HG03039 (cell line): Measurements from ENCODE around the gene GPC5.
"Not testable (repeated sequence)": the region's sequence is repeated elsewhere in the genome, so short reads cannot be mapped to it uniquely, and the experiment has no call there.

Experiments
- ATAC-seq: cut with Tn5 transposase; IDR thresholded peaks from one replicate; pipeline ENCODE4 v1.9.1; 2021; ENCODE audit warnings: mild to moderate bottlenecking, moderate library complexity; ENCODE audit not compliant: unreplicated experiment

The GPC5 gene

DNA sequence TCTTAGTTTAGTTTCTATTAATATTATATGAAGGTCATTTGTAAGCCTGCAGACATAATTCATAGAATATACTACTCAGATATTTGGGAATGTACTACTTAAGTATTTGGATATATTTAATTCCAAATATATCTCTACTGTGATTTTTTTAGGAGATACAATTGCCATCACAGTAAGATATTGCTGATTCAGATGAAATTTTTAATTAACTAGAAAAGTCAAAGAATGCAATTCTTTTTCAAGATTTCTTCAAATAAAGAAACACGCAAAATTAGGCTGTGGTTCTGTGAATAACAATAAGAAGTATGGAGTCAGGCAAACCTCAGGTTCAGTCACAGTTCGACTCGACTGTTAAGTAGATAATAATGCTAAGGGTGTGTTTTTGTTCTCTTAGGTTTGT, 1277.8 kb downstream of the GPC5 start:
- ATAC-seq, result no peak

- no peak for ATAC-seq
Measured at GRCh38 chr13:92677571-92677970, 1279.2 kb downstream of the GPC5 start.

- no peak for ATAC-seq
Measured at GRCh38 chr13:92679602-92680001, 1281.2 kb downstream of the GPC5 start.

GRCh38 chr13:92681239-92681638, 1282.8 kb downstream of the GPC5 start:
- no peak for ATAC-seq

- no peak for ATAC-seq
Measured at GRCh38 chr13:92682832-92683517, 1284.6 kb downstream of the GPC5 start.

DNA sequence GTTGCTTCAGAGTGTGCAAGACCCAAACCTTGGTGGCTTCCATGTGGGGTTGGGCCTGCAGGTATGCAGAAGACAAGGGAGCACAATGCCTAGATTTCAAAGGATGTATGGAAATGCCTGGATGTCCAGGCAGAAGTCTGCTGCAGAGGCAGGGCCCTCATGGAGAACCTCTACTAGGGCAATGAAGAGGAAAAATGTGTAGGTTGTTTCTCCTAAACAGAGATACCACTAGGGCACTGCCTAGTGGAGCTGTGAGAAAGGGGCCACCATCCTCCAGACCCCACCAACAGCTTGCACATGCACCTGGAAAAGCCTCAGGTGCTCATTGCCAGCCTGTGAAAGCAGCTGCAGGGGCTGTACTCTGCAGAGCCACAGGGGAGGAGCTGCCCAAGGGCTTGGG, 1295.6 kb downstream of the GPC5 start:
- ATAC-seq, result no peak

- ATAC-seq, result not testable (repeated sequence)
Measured at GRCh38 chr13:92695827-92696226, 1297.4 kb downstream of the GPC5 start.

DNA sequence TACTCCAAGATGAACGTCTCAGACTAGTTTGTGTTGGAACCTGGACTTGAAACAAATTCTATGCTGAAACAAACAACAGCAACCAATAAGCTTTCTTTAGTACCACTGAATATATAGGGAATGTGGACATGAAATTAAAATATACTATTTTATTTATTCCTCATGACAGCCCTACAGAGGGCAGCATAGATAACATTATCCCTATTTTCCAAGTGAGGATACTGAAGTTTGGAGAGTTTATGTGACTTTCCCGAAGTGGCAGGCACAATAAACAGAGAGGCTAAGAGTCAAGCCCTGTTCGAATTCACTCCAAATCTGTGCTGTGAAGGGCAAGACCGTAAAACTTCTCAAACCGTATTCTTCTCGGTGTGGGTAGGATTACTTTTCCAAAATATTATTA, 1318.3 kb downstream of the GPC5 start:
- no peak for ATAC-seq

DNA sequence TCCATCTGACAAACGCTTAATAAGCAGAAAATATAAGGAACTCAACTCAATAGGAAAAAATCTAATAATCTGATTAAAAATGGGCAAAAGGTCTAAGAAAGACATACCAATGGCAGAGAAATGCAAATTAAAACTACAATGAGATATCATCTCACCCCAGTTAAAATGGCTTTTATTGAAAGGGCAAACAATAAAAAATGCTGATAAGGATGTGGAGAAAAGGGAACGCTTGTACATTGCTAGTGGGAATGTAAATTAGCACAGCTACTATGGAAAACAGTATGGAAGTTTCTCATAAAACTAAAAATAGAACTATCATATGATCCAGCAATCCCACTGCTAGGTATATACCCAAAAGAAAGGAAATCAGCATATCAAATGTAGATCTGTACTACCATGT, 1319.4 kb downstream of the GPC5 start:
- no peak for ATAC-seq

DNA sequence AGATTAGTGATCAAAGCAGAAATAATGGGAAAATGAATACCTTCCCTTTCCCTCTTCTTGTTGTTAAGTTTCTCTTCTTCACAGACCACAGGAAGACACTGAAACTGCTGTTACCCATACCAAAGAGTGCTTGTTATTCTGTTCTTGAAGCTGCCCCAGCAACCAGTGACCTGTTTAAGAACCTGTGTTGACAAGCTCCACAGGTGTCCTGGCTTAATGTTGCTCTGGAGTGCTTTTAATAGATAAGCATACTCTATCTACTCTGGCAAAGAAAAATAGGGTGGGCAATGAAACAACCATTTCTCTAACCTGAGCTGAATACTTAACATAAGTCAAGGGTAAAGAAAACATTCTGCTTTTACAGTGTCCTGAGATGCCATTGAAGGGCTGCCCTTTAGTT, 1321.4 kb downstream of the GPC5 start:
- ATAC-seq, result no peak

DNA sequence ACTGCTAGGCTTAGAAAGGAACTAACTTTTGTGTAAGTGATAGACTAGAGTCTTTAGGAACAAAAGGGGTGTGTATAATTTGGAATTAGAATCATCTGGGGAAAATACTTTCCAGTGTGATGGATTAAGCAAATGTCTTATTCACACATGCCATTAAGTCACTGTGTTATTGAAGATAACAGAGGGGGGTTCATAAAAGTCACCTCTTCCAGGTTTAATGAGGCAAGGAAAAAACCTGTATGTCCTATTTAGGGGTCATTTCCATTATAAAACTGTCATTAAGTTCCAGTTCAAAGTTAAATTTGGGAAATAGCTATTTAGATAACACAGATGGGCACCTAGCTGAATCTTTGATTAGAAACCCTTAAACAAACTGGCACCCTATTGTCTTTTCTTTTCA, 1323.2 kb downstream of the GPC5 start:
- no peak for ATAC-seq

- no peak for ATAC-seq
Measured at GRCh38 chr13:92727118-92727517, 1328.7 kb downstream of the GPC5 start.

- no peak for ATAC-seq
Measured at GRCh38 chr13:92734068-92734467, 1335.6 kb downstream of the GPC5 start.

GRCh38 chr13:92734545-92734944, 1336.1 kb downstream of the GPC5 start:
- ATAC-seq, result no peak

- ATAC-seq, result no peak
Measured at GRCh38 chr13:92735909-92736308, 1337.5 kb downstream of the GPC5 start.

GRCh38 chr13:92739306-92739818, 1340.9 kb downstream of the GPC5 start:
- ATAC-seq, result no peak

DNA sequence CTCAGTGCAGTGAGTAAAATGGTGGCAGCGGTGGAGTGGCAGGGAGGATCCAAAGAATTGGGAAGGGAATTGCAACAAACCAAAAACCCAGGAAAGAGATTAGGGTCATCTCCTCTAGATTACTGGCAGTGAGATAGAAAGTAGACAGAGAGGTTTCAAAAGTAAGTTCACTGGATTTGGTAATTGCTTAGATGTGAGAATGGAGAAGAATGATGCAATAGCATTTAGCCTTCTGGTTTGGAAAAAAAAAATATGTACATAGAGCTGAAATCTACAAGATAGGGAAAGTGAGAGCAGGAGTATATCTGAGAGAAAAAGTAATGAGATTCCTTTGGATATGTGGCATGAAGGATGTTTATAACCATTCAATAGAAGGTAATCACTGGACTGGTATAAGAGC, 1345.6 kb downstream of the GPC5 start:
- no peak for ATAC-seq

DNA sequence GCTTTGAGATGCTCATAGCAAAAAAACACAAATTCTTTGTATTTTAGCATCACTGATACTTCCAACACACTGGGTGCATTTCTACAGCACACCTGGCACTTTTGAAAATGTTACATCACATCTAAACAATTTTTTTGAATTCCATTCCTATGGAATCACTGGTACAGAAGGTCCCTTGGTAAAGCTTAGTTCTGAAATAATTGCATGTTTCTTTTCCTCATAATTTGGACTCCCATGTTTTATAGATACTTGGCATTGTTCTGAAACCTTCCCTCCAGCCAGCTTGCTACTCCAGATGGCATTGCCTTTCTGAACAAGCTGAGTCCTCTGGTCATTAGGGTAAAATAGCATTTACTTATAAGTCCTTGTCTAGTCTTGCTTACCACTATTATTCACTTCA, 1346.8 kb downstream of the GPC5 start:
- ATAC-seq, result no peak

GRCh38 chr13:92752705-92753104, 1354.3 kb downstream of the GPC5 start:
- not testable (repeated sequence) for ATAC-seq

DNA sequence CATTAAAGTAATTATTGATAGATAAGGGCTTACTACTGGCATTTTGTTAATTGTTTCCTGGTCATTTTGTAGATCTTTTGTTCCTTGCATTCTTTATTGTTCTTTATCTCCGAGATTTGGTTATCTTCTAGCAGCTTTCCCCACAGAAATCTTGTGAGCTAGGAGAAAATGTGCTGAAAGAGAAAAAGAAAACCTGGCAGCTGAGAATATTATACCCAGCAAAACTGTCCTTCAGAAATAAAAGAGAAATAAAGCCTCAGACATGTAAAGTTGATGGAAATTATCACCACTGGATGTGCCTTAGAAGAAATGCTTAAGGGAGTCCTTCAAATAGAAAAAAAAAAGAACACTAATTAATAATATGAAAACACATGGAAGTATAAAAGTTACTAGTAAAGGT, 1363.3 kb downstream of the GPC5 start:
- ATAC-seq, result no peak

GRCh38 chr13:92767468-92767867, 1369.0 kb downstream of the GPC5 start:
- ATAC-seq, result no peak

DNA sequence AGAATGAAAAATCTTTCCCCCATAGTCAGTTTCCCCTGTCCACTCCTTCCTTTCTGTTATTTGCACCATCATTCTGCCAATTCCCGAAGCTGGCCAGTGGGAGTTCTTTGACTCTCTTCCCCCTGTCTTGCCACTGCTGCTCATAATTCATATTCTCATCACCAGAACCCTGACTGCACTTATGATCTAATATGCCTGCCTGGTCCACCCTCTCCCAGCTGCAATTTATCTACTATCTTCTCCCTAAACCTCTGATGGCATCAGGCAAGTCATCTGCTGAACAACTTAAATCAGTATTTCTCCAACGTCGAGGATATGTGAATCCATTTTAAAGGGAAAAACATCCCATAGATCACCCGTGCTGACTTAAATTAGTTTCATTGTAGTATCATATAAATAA, 1370.2 kb downstream of the GPC5 start:
- no peak for ATAC-seq

DNA sequence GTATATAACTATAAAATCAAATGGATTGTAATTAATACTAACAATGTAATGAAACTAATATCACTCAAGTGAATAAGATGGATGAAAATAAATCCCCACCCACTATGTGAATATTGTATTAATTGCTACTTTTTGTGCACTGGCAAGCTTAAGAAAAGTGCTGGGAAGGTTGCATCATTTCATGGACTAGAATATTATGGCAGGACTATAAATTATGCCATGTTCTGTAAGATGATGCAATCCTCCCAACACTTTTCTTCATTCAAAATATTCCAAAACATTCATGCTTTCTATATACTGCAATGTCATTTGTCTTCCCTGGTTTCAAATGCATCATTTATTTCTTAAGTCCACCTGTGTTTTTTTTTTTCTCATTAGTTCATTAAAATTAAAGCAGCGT, 1370.6 kb downstream of the GPC5 start:
- ATAC-seq, result no peak
